Naive thymus-derived CD4-positive, alpha-beta T cell (primary cell): ENCODE data around the gene ADGRL3. TPM values are rescaled to one million over a fixed set of nuclear protein-coding genes. Genes with fewer than 3 reads are reported as not detected.

Experiments used
- ATAC-seq: fragments of 150-1000 bp; cut with Tn5 transposase; 2 replicates; pipeline ENCODE4 v1.10.0; 2021; ENCODE audit warnings: mild to moderate bottlenecking, moderate library complexity
- CTCF ChIA-PET: fragments of 350-600 bp; sonication (Branson Sonifier 250); formaldehyde crosslinking; loops from one replicate; lab custom pipeline; 2021; ENCODE audit warnings: antibody characterized with exemption; lab: Charles Lee
- POLR2A ChIA-PET: fragments of 350-600 bp; sonication (Branson Sonifier 250); formaldehyde crosslinking; loops from one replicate; lab custom pipeline; 2021; ENCODE audit warnings: antibody characterized with exemption, inconsistent platforms; lab: Charles Lee
- DNase-seq, 9 donors: peaks; one replicate each; pipeline versions ENCODE4 v3.0.0 to v3.0.0-alpha.2; 2020 to 2022; ENCODE audit warnings: mixed read lengths in 1 of 9
- H3K27ac ChIP-seq: one replicate; pipeline ENCODE4 v1.7.0; 2013; ENCODE audit warnings: mild to moderate bottlenecking, low read depth, low read length, moderate library complexity
- H3K27me3 ChIP-seq, 2 donors: one replicate each; pipeline ENCODE4 v1.7.0; 2013; ENCODE audit warnings: low read length in 2 of 2, mild to moderate bottlenecking in 2 of 2, moderate library complexity in 2 of 2; ENCODE audit not compliant: control insufficient read depth in 2 of 2, insufficient read depth in 2 of 2
- H3K36me3 ChIP-seq, 3 experiments: 1 replicate in 2 of 3; 2 replicates in 1 of 3; pipeline ENCODE4 v1.7.0; 2013; ENCODE audit warnings: low read length in 3 of 3, mild to moderate bottlenecking in 3 of 3, moderate library complexity in 1 of 3; ENCODE audit not compliant: insufficient read depth in 3 of 3, control insufficient read depth in 2 of 3
- H3K4me1 ChIP-seq, 2 donors: one replicate each; pipeline ENCODE4 v1.7.0; 2013; ENCODE audit warnings: low read length in 2 of 2, mild to moderate bottlenecking in 2 of 2, moderate library complexity in 1 of 2; ENCODE audit not compliant: control insufficient read depth in 2 of 2, insufficient read depth in 2 of 2
- H3K4me3 ChIP-seq: 2 replicates; pipeline ENCODE4 v1.7.0; 2013; ENCODE audit warnings: mild to moderate bottlenecking, low read length
- H3K9me3 ChIP-seq, 3 experiments: 1 replicate in 2 of 3; 2 replicates in 1 of 3; pipeline ENCODE4 v1.7.0; 2013; ENCODE audit warnings: low read length in 3 of 3; ENCODE audit not compliant: control insufficient read depth in 2 of 3
- H3K27ac Mint-ChIP-seq, 9 donors: one replicate each; pipeline ENCODE4 v1.8.0; 2020 to 2022; ENCODE audit warnings: mixed read lengths in 9 of 9, mild to moderate bottlenecking in 8 of 9, moderate library complexity in 5 of 9, inconsistent platforms in 2 of 9
- H3K27me3 Mint-ChIP-seq, 5 donors: one replicate each; pipeline ENCODE4 v1.8.0; 2021 to 2022; ENCODE audit warnings: mixed read lengths in 5 of 5, mild to moderate bottlenecking in 1 of 5
- H3K36me3 Mint-ChIP-seq, 5 donors: one replicate each; pipeline ENCODE4 v1.8.0; 2020 to 2022; ENCODE audit warnings: mixed read lengths in 5 of 5, mild to moderate bottlenecking in 3 of 5, inconsistent platforms in 1 of 5
- H3K4me1 Mint-ChIP-seq, 7 donors: one replicate each; pipeline ENCODE4 v1.8.0; 2020 to 2022; ENCODE audit warnings: mixed read lengths in 7 of 7, mild to moderate bottlenecking in 3 of 7, inconsistent platforms in 1 of 7
- H3K4me3 Mint-ChIP-seq, 10 donors: one replicate each; pipeline ENCODE4 v1.8.0; 2020 to 2022; ENCODE audit warnings: mild to moderate bottlenecking in 10 of 10, mixed read lengths in 10 of 10, moderate library complexity in 6 of 10, inconsistent platforms in 2 of 10
- H3K9me3 Mint-ChIP-seq, 11 donors: one replicate each; pipeline ENCODE4 v1.8.0; 2020 to 2022; ENCODE audit warnings: mixed read lengths in 11 of 11, mild to moderate bottlenecking in 4 of 11, inconsistent platforms in 1 of 11, moderate library complexity in 1 of 11
- intact Hi-C, 2 donors: fragments of 100-400 bp; cut with micrococcal nuclease; formaldehyde crosslinking; loops; one replicate each; pipeline ENCODE4 v1.15.1; 2023
- polyA plus RNA-seq, 2 donors: library from polyadenylated mRNA; unstranded; fragments of 300-500 nt; fragmentation: Illumina TruSeq; gene quantifications; one replicate each; pipeline ENCODE4 v1.2.3, GENCODE V29; 2021
- total RNA-seq, 6 experiments: library from RNA in 5 of 6; stranded (reverse) in 5 of 6; gene quantifications; 1 replicate in 5 of 6; 2 replicates in 1 of 6; pipeline ENCODE4 v1.2.3 and lab custom pipeline; 2021 to 2026

ADGRL3 gene
- total and polyA plus RNA-seq, 7 experiments from 2014 or later, result not detected

DNA sequence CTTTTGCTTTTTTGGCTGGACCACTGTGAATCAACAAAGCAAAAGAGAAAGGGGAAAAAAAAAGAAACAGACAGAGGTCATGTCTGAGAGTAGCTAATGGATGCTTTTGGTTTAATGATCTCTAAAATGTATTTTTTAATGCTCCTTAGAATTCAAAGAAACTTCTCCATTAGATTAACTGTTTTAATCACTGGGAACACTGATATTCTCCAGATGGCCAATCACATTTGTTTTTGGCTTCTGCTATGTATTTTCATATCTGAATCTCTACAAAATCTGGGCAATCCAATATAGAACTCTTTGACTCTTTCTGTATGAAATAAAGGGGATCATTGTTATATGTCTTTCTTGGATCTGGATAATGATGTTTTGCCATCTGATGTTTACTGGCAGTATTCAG is 278.2 kb downstream of the ADGRL3 start:
- CTCF ChIA-PET, result interaction anchor here (0.6 kb wide), 1 partner anchor 387 kb away, joined by 3 read pairs; no protein-coding TSS in a partner anchor
- H3K27ac ChIP-seq, result no peak overlapping the region
- no peak overlapping the region for H3K4me3 Mint-ChIP-seq
- H3K36me3 ChIP-seq, result no peaks in the 10 kb centered on the region
- no peaks in the 10 kb centered on the region for H3K4me1 Mint-ChIP-seq
- peaks cover 0 to 10% (median 0%) of the 10 kb centered on the region in 11 donors for H3K9me3 Mint-ChIP-seq
- no peak overlapping the region for H3K27ac Mint-ChIP-seq
- no peaks in the 10 kb centered on the region for H3K27me3 Mint-ChIP-seq
- intact Hi-C loops, result no loop called here
- H3K9me3 ChIP-seq, result no peaks in the 10 kb centered on the region
- DNase-seq, result no peak
- H3K36me3 Mint-ChIP-seq, result no peaks in the 10 kb centered on the region
- H3K27me3 ChIP-seq, result no peaks in the 10 kb centered on the region
- H3K4me3 ChIP-seq, result no peak overlapping the region
- no peak for ATAC-seq
- POLR2A ChIA-PET, result no interaction called here
- H3K4me1 ChIP-seq, result no peaks in the 10 kb centered on the region

- H3K4me1 ChIP-seq, result no peaks in the 10 kb centered on the region
- H3K36me3 ChIP-seq, result no peaks in the 10 kb centered on the region
- H3K9me3 ChIP-seq, result no peaks in the 10 kb centered on the region
- H3K27me3 ChIP-seq, result no peaks in the 10 kb centered on the region
- ATAC-seq, result no peak
- Mint-ChIP-seq H3K27me3 (no peaks in the 10 kb centered on the region), H3K9me3 (peaks cover 0 to 14% (median 2%) of the 10 kb centered on the region in 11 donors), H3K4me3 (no peak overlapping the region), H3K36me3 (no peaks in the 10 kb centered on the region), H3K4me1 (no peaks in the 10 kb centered on the region), H3K27ac (no peak overlapping the region)
- H3K27ac ChIP-seq, result no peak overlapping the region
- ChIA-PET POLR2A (no interaction called here), CTCF (interaction anchor here (0.7 kb wide), 1 partner anchor 70 kb away, joined by 7 read pairs; no protein-coding TSS in a partner anchor)
- no peak for DNase-seq
- intact Hi-C loops, result no loop called here
- no peak overlapping the region for H3K4me3 ChIP-seq
Measured at GRCh38 chr4:61485056-61485455, 284.9 kb downstream of the ADGRL3 start.

- POLR2A ChIA-PET, result no interaction called here
Measured at GRCh38 chr4:61489927-61490326, 289.8 kb downstream of the ADGRL3 start.

GRCh38 chr4:61493041-61493440 is 292.9 kb downstream of the ADGRL3 start:
- DNase-seq (no peak), ATAC-seq (no peak)
- H3K4me3 ChIP-seq, result no peak overlapping the region
- no peaks in the 10 kb centered on the region for H3K9me3 ChIP-seq
- Mint-ChIP-seq H3K27me3 (no peaks in the 10 kb centered on the region), H3K9me3 (peaks cover 0 to 30% (median 3%) of the 10 kb centered on the region in 11 donors), H3K36me3 (no peaks in the 10 kb centered on the region), H3K4me1 (no peaks in the 10 kb centered on the region), H3K27ac (no peak overlapping the region), H3K4me3 (no peak overlapping the region)
- H3K4me1 ChIP-seq, result no peaks in the 10 kb centered on the region
- H3K27me3 ChIP-seq, result no peaks in the 10 kb centered on the region
- CTCF ChIA-PET, result no interaction called here
- POLR2A ChIA-PET, result no interaction called here
- H3K36me3 ChIP-seq, result no peaks in the 10 kb centered on the region
- intact Hi-C loops, result no loop called here
- no peak overlapping the region for H3K27ac ChIP-seq

More at GRCh38 chr4:61489927-61490326, 289.8 kb downstream of the ADGRL3 start:
- H3K9me3 Mint-ChIP-seq, result peaks cover 0 to 30% (median 3%) of the 10 kb centered on the region in 11 donors
- H3K9me3 ChIP-seq, result no peaks in the 10 kb centered on the region
- no peak overlapping the region for H3K27ac Mint-ChIP-seq
- DNase-seq, result no peak
- H3K4me1 ChIP-seq, result no peaks in the 10 kb centered on the region
- H3K36me3 ChIP-seq, result no peaks in the 10 kb centered on the region
- H3K4me1 Mint-ChIP-seq, result no peaks in the 10 kb centered on the region
- H3K27me3 Mint-ChIP-seq, result no peaks in the 10 kb centered on the region
- H3K36me3 Mint-ChIP-seq, result no peaks in the 10 kb centered on the region
- H3K4me3 Mint-ChIP-seq, result no peak overlapping the region
- H3K4me3 ChIP-seq, result no peak overlapping the region
- CTCF ChIA-PET, result no interaction called here
- no peak overlapping the region for H3K27ac ChIP-seq
- no peaks in the 10 kb centered on the region for H3K27me3 ChIP-seq
- no peak for ATAC-seq
- intact Hi-C loops, result no loop called here

- Histone ChIP-seq H3K27ac (no peak overlapping the region), H3K4me1 (no peaks in the 10 kb centered on the region), H3K9me3 (no peaks in the 10 kb centered on the region), H3K36me3 (no peaks in the 10 kb centered on the region), H3K27me3 (no peaks in the 10 kb centered on the region), H3K4me3 (no peak overlapping the region)
- POLR2A ChIA-PET, result no interaction called here
- peaks cover 0 to 28% (median 3%) of the 10 kb centered on the region in 11 donors for H3K9me3 Mint-ChIP-seq
- ATAC-seq (no peak), DNase-seq (no peak)
- H3K36me3 Mint-ChIP-seq, result no peaks in the 10 kb centered on the region
- no peaks in the 10 kb centered on the region for H3K4me1 Mint-ChIP-seq
- CTCF ChIA-PET, result no interaction called here
- intact Hi-C loops, result no loop called here
- H3K4me3 Mint-ChIP-seq, result no peak overlapping the region
- no peaks in the 10 kb centered on the region for H3K27me3 Mint-ChIP-seq
- H3K27ac Mint-ChIP-seq, result no peak overlapping the region
Measured at GRCh38 chr4:61493470-61493869, 293.3 kb downstream of the ADGRL3 start.

GRCh38 chr4:61500883-61501282 is 300.8 kb downstream of the ADGRL3 start:
- intact Hi-C loops, result no loop called here
- CTCF ChIA-PET, result no interaction called here
- POLR2A ChIA-PET, result no interaction called here

GRCh38 chr4:61501812-61502211 is 301.7 kb downstream of the ADGRL3 start:
- no peak overlapping the region for H3K4me3 Mint-ChIP-seq
- no peaks in the 10 kb centered on the region for H3K4me1 ChIP-seq
- H3K36me3 Mint-ChIP-seq, result no peaks in the 10 kb centered on the region
- peaks cover 0 to 6% (median 0%) of the 10 kb centered on the region in 11 donors for H3K9me3 Mint-ChIP-seq
- H3K27me3 ChIP-seq, result no peaks in the 10 kb centered on the region
- no peaks in the 10 kb centered on the region for H3K4me1 Mint-ChIP-seq
- no peak overlapping the region for H3K4me3 ChIP-seq
- no peaks in the 10 kb centered on the region for H3K36me3 ChIP-seq
- ATAC-seq, result no peak
- H3K27ac ChIP-seq, result no peak overlapping the region
- ChIA-PET CTCF (no interaction called here), POLR2A (no interaction called here)
- no peaks in the 10 kb centered on the region for H3K9me3 ChIP-seq
- H3K27ac Mint-ChIP-seq, result no peak overlapping the region
- no peak for DNase-seq
- intact Hi-C loops, result no loop called here
- H3K27me3 Mint-ChIP-seq, result no peaks in the 10 kb centered on the region

More at GRCh38 chr4:61500883-61501282, 300.8 kb downstream of the ADGRL3 start:
- H3K27ac ChIP-seq, result no peak overlapping the region
- no peaks in the 10 kb centered on the region for H3K9me3 ChIP-seq
- H3K27me3 Mint-ChIP-seq, result no peaks in the 10 kb centered on the region
- no peaks in the 10 kb centered on the region for H3K4me1 ChIP-seq
- no peaks in the 10 kb centered on the region for H3K36me3 ChIP-seq
- peaks cover 0 to 6% (median 0%) of the 10 kb centered on the region in 11 donors for H3K9me3 Mint-ChIP-seq
- ATAC-seq, result no peak
- DNase-seq, result no peak
- H3K27me3 ChIP-seq, result no peaks in the 10 kb centered on the region
- H3K4me3 Mint-ChIP-seq, result no peak overlapping the region
- H3K27ac Mint-ChIP-seq, result no peak overlapping the region
- no peaks in the 10 kb centered on the region for H3K36me3 Mint-ChIP-seq
- H3K4me3 ChIP-seq, result no peak overlapping the region
- no peaks in the 10 kb centered on the region for H3K4me1 Mint-ChIP-seq
